NCI-H1436 treated with DMSO at 0.1 percent for 48 hours (cell line): Measurements from ENCODE around the gene PRRG3.

ENCODE experiments used
- DNase-seq: peaks from one replicate; lab custom pipeline; 2025; lab: John Stamatoyannopoulos, UW

PRRG3 gene

DNA sequence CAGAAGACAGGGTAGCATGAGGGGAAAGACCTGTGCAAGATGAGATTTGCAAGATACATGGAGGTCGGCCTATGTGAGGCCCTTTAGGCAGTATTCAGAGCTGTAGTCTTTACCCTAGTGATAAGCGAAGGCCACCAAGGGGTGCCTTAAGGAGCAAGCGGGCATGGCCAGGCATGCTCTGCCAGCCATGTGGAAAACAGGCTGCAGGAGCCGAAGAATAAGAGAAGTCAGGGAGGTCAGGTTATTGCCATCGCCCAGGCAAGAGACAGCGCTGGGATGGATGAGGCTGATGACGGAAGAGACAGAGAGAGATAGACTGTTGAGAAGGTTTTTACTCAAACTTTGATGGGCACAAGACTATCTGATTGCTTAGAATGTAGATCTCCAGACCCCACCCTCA lies 13.6 kb downstream of the PRRG3 start:
- no peak for DNase-seq

DNA sequence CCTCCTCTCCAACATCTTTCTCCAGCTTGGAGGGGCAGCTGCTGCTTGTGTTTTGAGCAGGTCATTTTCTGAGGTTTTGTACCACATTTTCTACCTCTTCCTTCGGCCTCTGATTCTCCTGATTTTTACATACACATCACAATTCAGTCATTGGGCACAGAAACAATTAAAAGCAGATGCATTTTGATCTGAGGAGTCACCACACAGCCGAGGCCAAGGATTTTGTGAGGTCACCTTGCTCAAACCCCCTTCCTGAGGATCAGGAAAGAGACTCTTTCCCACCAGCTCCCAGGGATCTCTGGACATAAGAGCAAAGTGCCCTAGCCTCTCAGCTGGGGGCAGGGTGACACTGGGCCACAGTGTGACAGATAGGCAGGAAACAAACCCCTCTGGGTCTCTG lies 15.2 kb downstream of the PRRG3 start:
- no peak for DNase-seq

DNA sequence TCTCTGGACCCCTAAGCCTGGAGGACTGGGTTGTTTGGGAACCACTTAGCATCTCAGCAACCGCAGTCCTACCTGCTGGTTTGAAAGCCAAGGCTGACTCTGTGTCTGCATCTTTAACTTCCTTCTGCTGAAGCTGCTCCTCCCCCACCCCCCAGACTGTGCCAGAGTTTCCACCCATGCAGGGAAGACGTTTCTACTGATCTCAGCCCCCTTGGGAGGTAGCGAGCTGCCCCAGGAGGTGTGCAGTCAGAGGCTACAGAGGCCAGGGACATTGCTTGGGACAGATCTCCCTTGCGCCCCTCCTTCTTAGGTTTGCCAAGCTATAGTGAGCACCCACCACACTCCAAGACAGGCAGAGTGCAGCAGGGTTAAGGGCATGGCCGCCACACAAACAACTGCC lies 15.9 kb downstream of the PRRG3 start:
- DNase-seq: no peak

- no peak for DNase-seq
Measured at GRCh38 chrX:151711787-151712186, 16.5 kb downstream of the PRRG3 start.

DNA sequence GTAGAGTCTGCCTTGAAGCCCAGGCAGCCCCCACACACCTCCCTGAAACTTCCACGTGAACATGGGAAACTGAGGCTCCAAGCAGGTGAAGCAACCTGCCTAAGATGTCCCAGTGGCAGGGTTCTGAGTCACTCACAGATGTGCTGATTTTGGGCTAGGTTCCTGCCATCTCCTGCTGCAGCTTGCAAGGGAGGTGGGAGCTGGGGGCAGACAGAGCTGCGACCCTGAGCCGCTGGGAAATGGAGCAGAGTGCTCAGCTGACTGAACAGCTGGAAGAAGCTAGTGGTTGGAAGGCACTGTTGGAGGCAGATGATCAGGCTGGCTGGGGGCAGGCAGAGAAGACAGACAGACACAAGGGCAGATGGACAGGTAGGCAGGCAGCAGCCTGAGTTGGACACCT lies 17.0 kb downstream of the PRRG3 start:
- no peak for DNase-seq

- no peak for DNase-seq
Measured at GRCh38 chrX:151713849-151714248, 18.6 kb downstream of the PRRG3 start.

DNA sequence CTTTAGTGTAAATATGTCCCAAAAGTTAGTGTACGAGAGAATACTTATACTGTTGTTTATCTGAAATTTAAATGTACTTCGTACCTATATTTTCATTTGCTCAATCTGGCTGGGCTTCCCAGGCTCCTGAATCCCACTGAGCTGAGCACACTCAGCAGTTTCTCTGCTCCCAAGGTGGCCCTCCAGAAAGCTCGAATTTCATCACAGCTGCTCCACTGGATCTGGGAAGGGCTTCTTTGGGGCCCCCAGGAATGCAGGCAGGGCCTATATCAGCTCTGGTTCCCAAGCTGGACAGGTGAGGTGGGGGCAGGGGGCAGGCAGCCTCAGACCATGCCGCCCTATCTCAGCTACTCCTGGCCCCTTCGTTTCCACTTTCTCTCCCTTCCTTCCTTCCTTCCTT lies 19.1 kb downstream of the PRRG3 start:
- no peak for DNase-seq

- no peak for DNase-seq
Measured at GRCh38 chrX:151715752-151716151, 20.5 kb downstream of the PRRG3 start, which contains the start of gene FATE1. Gene FATE1, plus strand, starts transcription at chrX:151716035. Its CDS starts 85 bp downstream, at chrX:151716120.

DNA sequence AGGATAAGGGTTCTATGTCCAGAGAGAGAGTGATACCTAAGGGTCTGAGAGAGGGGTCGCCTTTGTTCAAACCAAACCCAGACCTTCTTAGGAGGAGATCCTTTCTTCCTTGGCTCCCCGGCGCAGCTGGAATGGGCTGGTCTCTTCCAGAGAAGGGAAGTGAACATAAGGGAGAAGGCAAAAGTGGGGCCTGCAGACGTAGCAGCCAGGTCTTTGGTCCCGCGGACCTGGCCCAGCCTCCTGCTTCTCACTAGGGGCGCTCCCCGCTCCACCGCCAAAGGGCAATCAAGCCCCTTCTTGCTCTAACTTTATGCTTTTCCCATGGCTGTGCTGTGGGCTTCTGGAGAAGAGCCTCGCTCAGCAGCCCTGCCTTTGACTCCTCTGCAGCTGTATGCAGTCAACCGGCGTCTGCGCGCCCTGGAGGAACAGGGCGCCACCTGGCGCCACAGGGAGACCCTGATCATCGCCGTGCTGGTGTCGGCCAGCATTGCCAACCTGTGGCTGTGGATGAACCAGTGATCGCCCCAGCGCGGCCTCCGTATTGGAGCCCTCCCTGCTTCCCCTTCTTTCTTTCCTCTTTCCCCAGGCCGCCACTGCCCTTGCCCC lies 27.1 kb downstream of the PRRG3 start:
- DNase-seq: no peak

GRCh38 chrX:151723156-151723760 lies 28.0 kb downstream of the PRRG3 start:
- no peak for DNase-seq

DNA sequence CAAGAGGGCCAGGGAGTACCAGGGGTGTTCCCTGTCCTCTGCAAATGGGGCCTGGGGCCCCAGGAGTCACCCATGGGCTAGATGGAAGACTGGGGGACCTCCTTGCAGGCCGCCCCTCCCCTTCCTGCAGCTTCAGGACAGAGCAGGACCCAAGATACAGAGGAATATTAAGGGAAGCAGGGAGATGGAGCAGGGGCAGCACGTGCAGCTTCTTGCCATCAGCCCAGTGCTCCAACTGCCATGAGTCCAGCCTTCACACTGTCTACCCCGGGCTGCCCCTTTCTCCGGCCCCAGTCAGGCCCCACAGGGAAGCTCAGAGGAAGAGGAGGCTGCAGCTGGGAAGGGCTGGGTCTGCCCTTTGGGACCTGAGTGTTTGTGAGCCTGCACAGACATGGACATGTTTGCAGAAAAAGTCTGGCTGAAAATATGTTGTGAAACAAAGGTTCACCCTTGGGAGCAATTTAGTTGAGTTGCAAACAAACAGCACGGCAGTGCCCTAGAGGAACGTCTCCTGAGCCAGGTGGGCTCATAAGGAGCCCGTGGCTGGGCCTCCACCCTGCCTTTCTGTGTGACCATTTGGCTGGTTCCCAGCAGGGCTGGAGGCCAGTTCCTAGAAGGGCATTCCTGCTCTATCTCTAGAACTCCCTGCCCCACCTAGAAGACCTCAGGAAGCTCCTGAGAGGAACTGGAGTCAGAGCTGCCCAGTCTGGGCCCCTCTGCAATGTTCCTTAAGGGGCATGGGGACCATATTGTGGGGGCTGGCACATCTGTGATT lies 29.5 kb downstream of the PRRG3 start:
- no peak for DNase-seq

GRCh38 chrX:151725338-151725614 lies 30.0 kb downstream of the PRRG3 start:
- DNase-seq: no peak

GRCh38 chrX:151726751-151727150 lies 31.5 kb downstream of the PRRG3 start:
- DNase-seq: no peak

DNA sequence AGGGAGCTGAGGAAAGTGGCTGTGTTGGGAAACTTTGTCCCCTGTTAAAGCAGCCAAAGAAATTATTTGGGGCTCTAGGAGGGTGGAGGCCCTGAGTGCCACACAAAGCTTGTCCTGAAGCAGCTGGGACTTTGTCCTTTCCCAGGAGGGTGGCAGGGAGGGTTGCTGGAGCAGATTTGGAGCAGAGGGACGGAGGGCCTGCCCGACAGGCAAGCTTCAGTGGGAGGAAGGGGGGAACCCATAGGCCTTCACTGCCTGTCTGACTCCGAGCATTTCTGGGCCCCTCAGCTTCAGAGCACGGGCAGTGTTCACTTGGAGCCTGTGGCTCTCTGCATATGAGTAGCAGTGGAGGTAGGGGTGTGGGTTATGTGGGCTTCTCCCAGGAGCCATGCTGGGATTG lies 32.1 kb downstream of the PRRG3 start:
- no peak for DNase-seq

GRCh38 chrX:151729056-151729725 lies 33.9 kb downstream of the PRRG3 start:
- no peak for DNase-seq

DNA sequence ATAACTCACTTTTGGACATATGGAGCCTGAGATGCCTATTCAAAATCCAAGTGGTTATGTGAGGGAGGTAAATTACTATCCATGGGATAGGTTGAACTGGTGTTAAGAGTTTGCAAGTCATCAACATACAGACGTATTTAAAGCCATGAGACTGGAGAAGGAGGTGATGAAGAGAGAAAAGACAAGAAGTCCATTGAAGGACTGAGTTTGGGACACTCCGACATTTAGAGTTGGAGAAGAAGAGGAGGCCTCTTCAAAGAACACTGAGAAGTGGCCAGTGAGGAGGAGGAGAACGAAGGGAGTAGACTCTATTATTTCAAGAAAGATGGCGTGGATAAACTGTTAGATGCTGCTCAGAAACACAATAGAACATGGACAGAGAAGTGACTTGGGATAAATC lies 39.2 kb downstream of the PRRG3 start, which contains the start of gene CNGA2:
TSS of gene CNGA2 (plus strand) at position 301 of the 400 bp plus-strand sequence. CDS start 3,738 bp downstream, outside the sequence.
- DNase-seq: no peak

- no peak for DNase-seq
Measured at GRCh38 chrX:151735219-151735618, 40.0 kb downstream of the PRRG3 start.

DNA sequence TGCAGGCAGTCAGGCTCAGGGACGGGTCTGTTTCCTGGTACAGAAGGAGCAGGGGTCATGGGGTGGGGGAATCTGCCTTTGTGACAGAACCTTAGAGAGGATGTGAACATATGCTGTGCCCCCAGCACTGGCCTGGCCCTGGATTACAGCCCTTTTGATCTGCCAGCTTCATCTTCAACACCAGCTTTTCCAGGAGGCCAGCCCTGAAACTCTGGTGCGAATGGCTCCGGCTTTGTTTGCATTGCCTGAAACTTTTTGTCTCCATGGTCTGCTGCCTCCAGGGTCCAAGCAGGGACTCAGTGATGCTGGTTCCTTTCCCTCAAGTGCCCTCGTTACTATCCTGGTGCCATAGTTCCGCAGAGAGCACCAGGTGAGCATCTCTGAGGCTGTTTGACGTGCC lies 41.4 kb downstream of the PRRG3 start:
- no peak for DNase-seq

DNA sequence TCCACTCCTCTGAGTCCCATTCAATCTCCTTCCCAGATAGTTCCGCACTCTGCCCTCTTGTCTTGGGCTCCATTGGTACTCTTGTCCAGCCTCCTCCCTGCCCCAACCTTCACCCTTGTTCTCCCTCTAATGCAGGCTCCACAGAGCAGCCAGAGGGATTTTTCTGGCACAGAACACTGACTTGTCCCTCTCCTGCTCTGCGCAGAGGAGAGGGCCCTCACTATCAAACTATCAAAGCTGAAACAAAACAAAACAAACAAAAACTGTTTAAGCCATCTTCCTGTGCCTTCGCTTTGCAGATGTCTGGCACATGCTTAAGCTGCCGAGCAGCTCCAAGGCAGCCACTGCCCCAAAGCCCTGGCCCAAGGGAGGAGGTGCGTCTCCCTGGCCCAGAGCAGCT lies 42.2 kb downstream of the PRRG3 start:
- DNase-seq: no peak

DNA sequence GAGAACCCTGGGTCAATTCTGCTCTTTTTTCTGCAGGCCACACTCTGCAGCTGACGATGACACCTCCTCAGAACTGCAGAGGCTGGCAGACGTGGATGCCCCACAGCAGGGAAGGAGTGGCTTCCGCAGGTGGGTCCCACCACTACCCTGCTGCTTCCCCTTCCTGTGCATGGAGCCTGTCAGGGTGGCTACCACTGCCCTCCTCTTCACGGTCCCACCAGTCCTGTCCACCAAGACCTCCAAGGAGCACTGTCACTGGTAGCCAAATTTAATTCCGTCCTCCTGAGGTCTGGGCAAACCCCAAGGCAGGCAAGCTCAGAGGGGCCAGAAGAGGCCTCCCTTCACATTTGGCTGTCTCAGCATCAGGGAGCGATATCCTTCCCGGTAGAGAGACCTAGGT lies 43.5 kb downstream of the PRRG3 start:
- no peak for DNase-seq

DNA sequence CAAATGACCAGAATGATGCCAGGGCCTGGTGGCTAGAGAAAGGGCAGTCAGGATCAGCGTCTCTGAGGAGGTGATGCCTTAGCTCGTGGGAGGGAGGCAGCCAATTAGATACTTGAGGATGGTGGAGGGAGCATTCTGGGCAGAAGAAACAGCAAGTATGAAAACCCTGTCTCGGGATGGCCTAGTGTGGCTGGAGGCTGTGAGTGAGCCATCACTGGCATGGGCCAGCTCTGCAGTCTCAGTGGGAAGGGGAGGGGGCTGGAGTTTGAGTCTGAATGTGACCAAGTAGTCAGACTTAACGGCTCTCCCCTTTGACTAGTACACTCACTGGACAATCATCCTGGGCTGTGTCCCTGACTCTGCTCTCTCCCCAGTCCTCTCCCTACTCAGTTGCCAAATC lies 46.3 kb downstream of the PRRG3 start:
- DNase-seq: no peak

GRCh38 chrX:151742311-151742710 lies 47.1 kb downstream of the PRRG3 start:
- no peak for DNase-seq
